GM19238 (cell line): Measurements from ENCODE around the gene CAVIN2.
A peak's percentile ranks its signal among the peaks of the same experiment; 100 is the strongest.

ENCODE experiments used
- DNase-seq: peaks from one replicate; pipeline ENCODE4 v3.0.0; 2011; ENCODE audit warnings: low spot score; ENCODE audit not compliant: insufficient read length

CAVIN2 gene

DNA sequence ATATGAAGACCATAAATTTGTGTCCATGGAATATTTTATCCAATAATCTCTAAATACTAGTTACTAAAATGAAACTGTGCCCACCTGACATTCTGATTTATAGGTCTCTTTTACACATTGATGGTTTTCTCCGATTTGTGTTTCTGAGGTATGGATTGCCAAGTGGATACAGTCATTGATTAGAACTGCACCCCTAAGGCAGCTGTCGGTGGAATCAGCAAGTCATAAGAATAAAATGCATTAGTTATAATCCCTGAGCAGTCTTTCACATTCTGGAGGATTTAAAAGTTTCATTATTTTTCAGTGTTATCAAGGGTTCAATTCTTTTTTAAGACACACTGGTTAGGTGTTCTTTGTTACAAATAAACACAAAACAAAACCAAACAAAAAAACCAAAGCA lies 6.0 kb downstream of the CAVIN2 start:
- no peak for DNase-seq

- no peak for DNase-seq
These were observed 6.7 kb downstream of the CAVIN2 start for GRCh38 chr2:191839918-191840804.

GRCh38 chr2:191838526-191838925 lies 8.4 kb downstream of the CAVIN2 start:
- DNase-seq, result no peak

- DNase-seq, result no peak
These were observed 9.8 kb downstream of the CAVIN2 start for GRCh38 chr2:191836853-191837769.

DNA sequence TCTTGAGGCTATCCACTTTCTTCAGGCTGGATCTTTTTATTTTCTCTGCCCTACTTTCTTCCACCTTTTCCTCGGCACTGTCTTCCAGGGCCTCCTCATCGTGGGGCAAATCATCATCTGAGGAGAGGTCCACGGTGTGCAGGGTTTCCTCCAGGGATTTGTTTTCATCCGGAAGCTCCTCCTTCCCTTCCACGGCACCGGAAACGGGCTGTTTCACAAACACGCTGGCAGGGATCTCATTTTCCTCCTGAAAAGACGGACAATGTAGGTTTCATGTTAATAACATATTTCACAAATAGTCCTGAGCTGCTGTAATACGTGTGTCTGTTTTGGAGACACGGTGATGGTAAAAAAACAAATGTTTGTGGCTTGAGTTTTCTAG lies 10.4 kb downstream of the CAVIN2 start:
- DNase-seq, result no peak

DNA sequence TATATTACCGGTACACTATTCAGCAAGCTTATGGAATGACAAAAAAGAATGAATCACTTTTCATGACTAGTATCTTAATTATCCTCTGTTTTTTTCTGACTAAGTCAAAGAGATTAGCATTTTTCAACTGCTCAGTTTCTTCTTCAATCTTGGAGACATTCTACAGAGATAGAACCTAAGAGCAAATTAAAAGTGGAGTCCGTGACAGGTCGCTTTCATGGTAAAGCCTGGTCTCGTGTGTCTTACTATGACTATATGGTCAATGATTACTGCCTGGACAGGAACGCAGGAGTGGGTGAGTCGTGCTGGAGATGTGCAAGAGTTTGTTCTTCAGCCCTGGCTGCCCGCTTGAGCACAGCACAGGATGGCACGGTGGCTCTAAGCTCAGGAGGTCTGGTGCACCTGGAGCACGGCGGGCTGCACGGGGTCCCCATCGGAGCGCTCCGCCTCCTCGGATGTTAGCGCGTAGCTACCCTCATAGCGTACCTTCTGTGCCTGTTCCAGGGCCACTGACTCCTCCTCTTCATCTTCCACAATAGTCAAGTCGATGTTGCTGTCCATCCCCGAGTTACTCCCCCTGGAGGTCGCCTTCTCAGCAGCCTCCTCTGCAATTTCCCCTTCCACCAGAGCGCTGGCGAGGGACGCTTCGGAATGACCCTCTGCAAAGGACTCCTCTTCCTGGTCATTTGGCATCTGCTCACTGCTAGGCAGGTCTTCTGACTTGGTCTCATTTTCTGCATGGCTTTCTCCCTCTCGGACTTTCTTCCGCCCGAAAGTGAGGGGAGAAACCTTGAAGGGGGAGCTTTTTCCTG lies 11.1 kb downstream of the CAVIN2 start:
- no peak for DNase-seq

DNA sequence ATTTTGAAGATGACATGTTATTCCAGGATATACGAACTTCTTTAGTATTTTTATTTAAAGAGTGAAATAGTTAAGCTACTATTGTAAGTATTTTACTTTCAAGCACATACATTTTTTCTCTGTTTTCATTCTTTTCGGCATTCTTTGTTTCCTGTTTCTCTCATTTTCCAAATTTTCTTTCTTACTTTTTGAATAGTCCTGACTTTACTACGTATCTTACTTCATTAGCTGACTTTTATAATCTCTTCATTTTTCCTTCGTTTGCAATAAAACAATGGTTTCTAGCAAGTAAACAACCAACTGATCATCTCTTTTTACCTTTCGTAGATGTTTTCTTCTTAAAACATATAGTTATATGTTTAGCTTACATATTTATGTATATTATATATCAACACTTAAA lies 11.8 kb downstream of the CAVIN2 start:
- no peak for DNase-seq

DNA sequence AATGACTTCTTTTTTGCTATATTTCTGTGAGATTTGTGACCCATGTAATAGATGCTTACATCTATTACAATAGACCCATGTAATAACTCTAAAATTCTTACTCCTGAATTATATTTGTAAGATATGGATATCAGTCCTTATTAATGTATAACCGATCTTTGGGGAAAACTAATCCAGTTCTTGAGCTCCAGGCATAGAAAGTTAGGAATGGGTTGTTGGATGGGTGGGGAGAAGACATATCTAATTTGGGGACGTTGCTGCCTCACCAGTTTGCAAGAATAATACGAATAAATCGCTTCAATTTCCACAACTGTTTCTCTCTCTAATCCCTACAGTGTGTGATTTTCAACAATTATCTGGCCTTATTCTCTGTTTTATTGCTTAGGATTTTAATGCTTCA lies 13.5 kb downstream of the CAVIN2 start:
- DNase-seq, result no peak

DNA sequence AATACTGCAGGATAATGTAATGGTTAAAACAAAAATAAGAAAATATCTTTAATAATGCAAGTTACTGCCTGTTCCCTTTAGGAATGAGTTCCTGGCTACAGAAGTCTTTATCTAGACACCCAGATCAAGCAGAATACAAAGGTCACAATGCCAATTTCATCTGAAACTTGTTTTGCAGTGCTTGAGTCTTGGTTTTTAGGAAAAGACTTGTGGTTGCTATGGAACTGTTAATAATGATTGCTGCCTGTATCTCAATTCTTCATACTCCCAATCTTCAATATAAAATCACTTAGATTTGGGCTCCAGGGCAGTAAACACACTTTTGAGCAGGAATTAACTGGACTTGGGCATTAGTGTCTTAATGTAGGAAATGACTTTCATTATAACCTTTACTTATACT lies 14.2 kb downstream of the CAVIN2 start:
- DNase-seq, result no peak

DNA sequence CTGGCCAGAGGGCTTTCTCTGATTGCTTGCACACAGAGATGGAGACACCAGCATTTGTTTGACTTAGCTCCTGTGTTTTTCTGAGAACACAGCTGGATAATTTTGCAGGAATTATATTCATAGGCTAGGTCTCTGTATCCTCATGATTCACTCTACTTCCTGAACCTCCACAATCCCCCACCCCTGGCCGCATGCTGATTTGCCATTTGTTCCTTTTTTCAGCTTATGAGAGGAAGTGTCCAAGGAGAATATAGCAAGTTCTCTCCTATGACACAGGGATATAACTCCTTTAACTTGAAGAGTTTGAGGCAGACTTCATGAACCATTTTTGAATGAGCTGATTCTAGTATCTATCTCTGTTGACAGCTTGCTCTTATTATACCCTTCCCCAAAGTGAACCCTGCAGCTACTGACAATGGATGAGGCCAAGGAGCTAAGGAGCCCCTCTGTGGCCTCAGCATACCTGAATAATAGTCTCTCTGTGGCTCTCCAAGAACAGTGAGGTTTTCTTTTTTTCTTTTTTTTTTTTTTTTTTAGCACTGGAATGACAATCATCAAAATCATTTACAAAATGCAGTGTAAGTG lies 15.4 kb downstream of the CAVIN2 start:
- DNase-seq, result no peak

DNA sequence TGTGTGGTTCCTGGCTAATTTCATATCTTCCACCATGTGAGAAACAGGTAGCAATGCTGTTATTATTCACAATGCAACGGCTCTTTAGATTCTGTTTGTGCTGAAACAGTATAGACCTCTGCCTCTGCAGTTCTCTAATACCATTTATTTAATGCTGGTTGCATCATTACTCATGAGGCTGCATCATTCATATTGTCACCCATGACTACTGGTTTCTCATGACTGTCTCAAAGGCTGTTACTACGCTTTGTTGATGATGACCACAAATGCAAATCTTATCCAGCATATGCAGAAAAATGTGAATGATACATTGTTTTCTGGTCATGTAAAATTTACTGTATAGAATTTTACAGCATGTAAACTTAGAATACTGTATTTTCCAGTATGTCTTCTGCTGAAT lies 22.5 kb downstream of the CAVIN2 start:
- DNase-seq, result no peak

- DNase-seq, result no peak
These were observed 25.8 kb downstream of the CAVIN2 start for GRCh38 chr2:191821078-191821477.

GRCh38 chr2:191818725-191819350 lies 28.1 kb downstream of the CAVIN2 start:
- no peak for DNase-seq

DNA sequence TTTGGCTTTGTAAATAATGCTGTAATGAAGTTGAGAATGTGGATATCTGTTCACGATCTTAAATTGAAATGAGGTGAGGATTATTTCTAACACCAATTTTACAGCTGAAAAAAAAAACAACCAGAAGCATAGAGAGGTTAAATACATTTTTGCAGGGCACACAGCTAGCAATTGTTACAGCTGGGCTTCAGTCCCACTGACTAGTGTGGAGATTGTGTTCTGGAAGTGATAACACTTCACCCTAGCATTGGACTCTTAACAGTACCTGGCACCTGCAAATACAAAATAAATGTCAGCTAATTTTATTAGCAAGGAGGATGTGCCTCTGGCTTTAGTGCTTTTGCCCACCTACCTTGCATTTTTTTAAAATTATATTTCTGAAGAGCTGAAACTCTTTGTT lies 28.8 kb downstream of the CAVIN2 start:
- no peak for DNase-seq

GRCh38 chr2:191815010-191815409 lies 31.9 kb downstream of the CAVIN2 start:
- DNase-seq, result no peak

DNA sequence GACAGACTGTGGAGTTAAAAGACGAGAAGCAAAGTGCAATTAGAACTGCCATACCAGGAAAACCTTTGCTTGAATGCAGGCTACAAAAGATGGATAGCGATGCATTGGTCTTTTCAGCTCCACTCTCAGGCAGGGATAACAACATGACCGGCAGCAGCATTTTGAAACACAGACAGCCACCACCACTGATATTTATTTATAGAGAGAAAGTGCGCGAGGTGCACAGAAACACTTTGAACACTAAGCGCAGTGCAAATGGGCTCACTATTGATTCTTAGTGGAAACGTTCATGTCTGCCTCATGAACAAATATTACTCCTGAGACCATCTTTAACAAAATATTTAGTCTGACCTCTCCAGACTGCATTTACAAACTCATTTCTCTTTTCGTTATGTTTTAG lies 32.9 kb downstream of the CAVIN2 start:
- no peak for DNase-seq

DNA sequence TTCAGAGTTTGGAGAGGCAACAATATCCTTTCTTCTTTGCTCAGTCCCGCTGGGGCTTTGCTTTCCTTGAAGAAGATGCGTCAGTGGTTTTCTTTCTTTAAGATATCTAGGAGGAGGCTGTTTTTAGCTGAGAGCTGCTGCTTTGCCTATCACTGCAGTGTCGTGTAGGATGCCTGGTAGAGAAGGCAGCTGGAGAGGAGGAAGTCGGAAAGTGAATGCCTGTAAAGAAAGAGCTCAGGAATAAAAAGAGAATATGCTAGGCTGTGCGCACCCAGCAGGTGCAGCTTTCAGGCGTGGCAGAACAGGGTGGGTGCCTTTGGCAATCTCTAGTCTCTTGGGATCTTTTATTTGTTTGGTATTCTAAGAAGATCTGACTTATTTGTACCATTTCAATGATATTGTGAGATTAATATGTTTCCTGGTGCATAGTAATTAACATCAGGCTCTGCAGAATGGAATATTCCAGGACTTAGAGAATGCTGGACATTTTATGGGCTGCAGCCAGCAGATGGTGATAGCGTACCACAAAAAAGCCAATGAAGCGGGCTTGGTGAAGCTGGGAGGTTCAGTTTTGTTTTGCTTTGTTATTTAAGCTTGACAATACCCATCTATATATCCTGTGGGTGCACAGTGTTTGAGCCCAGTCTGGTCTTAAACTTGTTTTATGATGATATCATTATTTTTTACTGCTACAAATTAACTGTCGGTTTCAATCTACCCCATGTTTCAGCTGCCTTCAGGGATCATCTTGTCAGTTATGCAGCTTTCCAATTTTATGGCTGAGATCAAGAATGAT lies 34.9 kb downstream of the CAVIN2 start:
- peak; percentile 17 for DNase-seq

- no peak for DNase-seq
These were observed 40.5 kb downstream of the CAVIN2 start for GRCh38 chr2:191806396-191806795.

DNA sequence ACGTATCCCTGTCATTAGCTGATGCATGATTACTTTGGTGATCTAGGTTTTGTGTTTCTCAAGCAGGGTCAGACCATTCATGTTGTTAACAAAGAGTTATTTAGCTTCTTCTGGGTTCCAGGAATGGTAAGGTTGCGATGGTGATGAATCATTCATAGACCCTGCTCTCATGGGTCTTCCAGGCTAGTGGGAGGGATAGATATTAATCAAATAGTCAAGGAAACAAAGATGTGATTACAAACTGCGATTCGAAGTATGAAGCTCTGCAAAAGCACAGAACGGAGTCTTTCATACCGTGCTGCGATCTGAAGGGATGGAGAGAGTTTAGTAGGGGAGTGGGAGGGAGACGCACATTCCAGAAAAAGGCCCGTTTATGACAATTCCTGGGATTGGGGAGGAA lies 42.1 kb downstream of the CAVIN2 start:
- no peak for DNase-seq

- DNase-seq, result no peak
These were observed 43.9 kb downstream of the CAVIN2 start for GRCh38 chr2:191803007-191803406.
